Liver (tissue), 9 donors: ENCODE results near the gene SLMAP. TPM values are rescaled to one million over a fixed set of nuclear protein-coding genes. Genes with fewer than 3 reads are reported as not detected.

Source experiments
- DNase-seq: peaks from one replicate; pipeline ENCODE4 v3.0.0-alpha.2; 2017; ENCODE audit warnings: low spot score
- H3K27ac ChIP-seq, 2 donors: one replicate each; pipeline ENCODE4 v1.7.0; 2013; ENCODE audit warnings: inconsistent platforms in 2 of 2, low read length in 2 of 2, control low read depth in 1 of 2, low read depth in 1 of 2, mild to moderate bottlenecking in 1 of 2
- H3K27me3 ChIP-seq, 4 donors: one replicate each; pipeline versions ENCODE4 v1.6.1 to v1.7.0; 2013; ENCODE audit warnings: low read length in 3 of 4, inconsistent platforms in 1 of 4, mild to moderate bottlenecking in 1 of 4, moderate library complexity in 1 of 4; ENCODE audit not compliant: control insufficient read depth in 4 of 4, insufficient read depth in 4 of 4
- H3K36me3 ChIP-seq, 4 donors: one replicate each; pipeline versions ENCODE4 v1.6.1 to v1.7.0; 2013; ENCODE audit warnings: low read length in 3 of 4, mild to moderate bottlenecking in 3 of 4, low read depth in 1 of 4, moderate library complexity in 1 of 4; ENCODE audit not compliant: control insufficient read depth in 4 of 4, insufficient read depth in 3 of 4
- H3K4me1 ChIP-seq, 4 donors: one replicate each; pipeline versions ENCODE4 v1.6.1 to v1.7.0; 2013; ENCODE audit warnings: low read length in 3 of 4, mild to moderate bottlenecking in 3 of 4, moderate library complexity in 1 of 4; ENCODE audit not compliant: control insufficient read depth in 4 of 4, insufficient read depth in 4 of 4
- H3K4me3 ChIP-seq, 3 donors: one replicate each; pipeline versions ENCODE4 v1.6.1 to v1.7.0; 2013; ENCODE audit warnings: low read length in 3 of 3, control low read depth in 1 of 3, low read depth in 1 of 3, mild to moderate bottlenecking in 1 of 3
- H3K9ac ChIP-seq, 2 donors: one replicate each; pipeline ENCODE4 v1.7.0; 2013; ENCODE audit warnings: low read length in 2 of 2, mild to moderate bottlenecking in 2 of 2, moderate library complexity in 2 of 2, control low read depth in 1 of 2, low read depth in 1 of 2
- H3K9me3 ChIP-seq, 4 donors: one replicate each; pipeline versions ENCODE4 v1.6.1 to v1.7.0; 2013; ENCODE audit warnings: low read length in 3 of 4; ENCODE audit not compliant: control insufficient read depth in 4 of 4
- EGR1 ChIP-seq, 2 donors: IDR thresholded peaks; 2 replicates each; pipeline ENCODE4 v1.6.1; 2016 to 2018; ENCODE audit warnings: antibody characterized with exemption in 2 of 2, low read depth in 2 of 2
- FOXA1 ChIP-seq: IDR thresholded peaks from 2 replicates; pipeline ENCODE4 v1.6.1; 2016; ENCODE audit warnings: antibody characterized with exemption
- FOXA2 ChIP-seq: IDR thresholded peaks from 2 replicates; pipeline ENCODE4 v1.6.1; 2016; ENCODE audit warnings: antibody characterized with exemption
- GABPA ChIP-seq, 2 donors: IDR thresholded peaks in 1 of 2; conservative IDR thresholded peaks in 1 of 2; 2 replicates each; pipeline ENCODE4 v1.6.1; 2016; ENCODE audit warnings: antibody characterized with exemption in 2 of 2, mild to moderate bottlenecking in 1 of 2, moderate library complexity in 1 of 2
- HNF4A ChIP-seq, 2 donors: conservative IDR thresholded peaks; 2 replicates each; pipeline ENCODE4 v1.6.1; 2016; ENCODE audit warnings: antibody characterized with exemption in 2 of 2, mild to moderate bottlenecking in 2 of 2
- HNF4G ChIP-seq: IDR thresholded peaks from 2 replicates; pipeline ENCODE4 v1.6.1; 2016; ENCODE audit warnings: antibody characterized with exemption
- JUND ChIP-seq, 2 donors: IDR thresholded peaks; 2 replicates each; pipeline ENCODE4 v1.6.1; 2016; ENCODE audit warnings: antibody characterized with exemption in 2 of 2
- NR2F2 ChIP-seq: IDR thresholded peaks from 2 replicates; pipeline ENCODE4 v1.6.1; 2016; ENCODE audit warnings: antibody characterized with exemption
- RAD21 ChIP-seq, 2 donors: IDR thresholded peaks; 2 replicates each; pipeline ENCODE4 v1.6.1; 2016; ENCODE audit warnings: antibody characterized with exemption in 2 of 2, mild to moderate bottlenecking in 2 of 2
- REST ChIP-seq: IDR thresholded peaks from 2 replicates; pipeline ENCODE4 v1.6.1; 2016; ENCODE audit warnings: antibody characterized with exemption, mild to moderate bottlenecking
- RXRA ChIP-seq, 2 donors: IDR thresholded peaks; 2 replicates each; pipeline ENCODE4 v1.6.1; 2017 to 2018; ENCODE audit warnings: antibody characterized with exemption in 2 of 2, mild to moderate bottlenecking in 1 of 2
- SP1 ChIP-seq: IDR thresholded peaks from 2 replicates; pipeline ENCODE4 v1.6.1; 2018; ENCODE audit warnings: antibody characterized with exemption, mild to moderate bottlenecking
- TAF1 ChIP-seq: conservative IDR thresholded peaks from 2 replicates; pipeline ENCODE4 v1.6.1; 2016; ENCODE audit warnings: antibody characterized with exemption, mild to moderate bottlenecking
- YY1 ChIP-seq: IDR thresholded peaks from 2 replicates; pipeline ENCODE4 v1.6.1; 2016; ENCODE audit warnings: antibody characterized with exemption, mild to moderate bottlenecking
- polyA plus RNA-seq, 2 donors: library from polyadenylated mRNA; stranded (reverse) in 1 of 2; unstranded in 1 of 2; fragments of 200-250 nt in 1 of 2; fragments of >200 nt in 1 of 2; fragmentation: Nextera tagmentation in 1 of 2; extraction: Ambion mirVana in 1 of 2; gene quantifications; one replicate each; pipeline versions ENCODE4 v1.2.1 to v1.2.3, GENCODE V29; 2013 to 2015
- total RNA-seq, 2 donors: library from RNA; depleted of rRNA; stranded (reverse); fragments of >200 nt; gene quantifications; one replicate each; pipeline ENCODE4 v1.2.3, GENCODE V29; 2014
- TF ChIP-seq, protein P1 (sequence below): IDR thresholded peaks from 2 replicates; pipeline ENCODE4 v1.6.1; 2016; ENCODE audit warnings: antibody characterized with exemption
- TF ChIP-seq, protein P2 (sequence below): fragments of 150-350 bp; IDR thresholded peaks from 2 replicates; pipeline ENCODE4 v1.5.1; 2017; ENCODE audit warnings: improper control_type of control experiment, low read depth, low read length; ENCODE audit not compliant: missing input control
- TF ChIP-seq, protein P3 (sequence below): IDR thresholded peaks from 2 replicates; pipeline ENCODE4 v1.6.1; 2016; ENCODE audit warnings: antibody characterized with exemption
- TF ChIP-seq, protein P4 (sequence below): IDR thresholded peaks from 2 replicates; pipeline ENCODE4 v1.6.1; 2016; ENCODE audit warnings: antibody characterized with exemption
- donor health status: healthy.
- donor health status: healthy.
- donor health status: healthy.
- donor health status: healthy.
- donor health status: healthy.

The SLMAP gene
- total and polyA plus RNA-seq, 4 donors = 10.2 to 37.8 (median 19.4) TPM

GRCh38 chr3:57816471-57817095 is 60.5 kb downstream of the SLMAP start:
- Histone ChIP-seq H3K36me3 (no peaks in the 10 kb centered on the region), H3K4me1 (peaks cover 0 to 11% (median 7%) of the 10 kb centered on the region in 4 donors), H3K27ac (no peak overlapping the region), H3K9ac (no peak overlapping the region), H3K9me3 (no peaks in the 10 kb centered on the region), H3K4me3 (no peak overlapping the region), H3K27me3 (no peaks in the 10 kb centered on the region)
- no peak for DNase-seq
- TF ChIP-seq, protein P1, sequence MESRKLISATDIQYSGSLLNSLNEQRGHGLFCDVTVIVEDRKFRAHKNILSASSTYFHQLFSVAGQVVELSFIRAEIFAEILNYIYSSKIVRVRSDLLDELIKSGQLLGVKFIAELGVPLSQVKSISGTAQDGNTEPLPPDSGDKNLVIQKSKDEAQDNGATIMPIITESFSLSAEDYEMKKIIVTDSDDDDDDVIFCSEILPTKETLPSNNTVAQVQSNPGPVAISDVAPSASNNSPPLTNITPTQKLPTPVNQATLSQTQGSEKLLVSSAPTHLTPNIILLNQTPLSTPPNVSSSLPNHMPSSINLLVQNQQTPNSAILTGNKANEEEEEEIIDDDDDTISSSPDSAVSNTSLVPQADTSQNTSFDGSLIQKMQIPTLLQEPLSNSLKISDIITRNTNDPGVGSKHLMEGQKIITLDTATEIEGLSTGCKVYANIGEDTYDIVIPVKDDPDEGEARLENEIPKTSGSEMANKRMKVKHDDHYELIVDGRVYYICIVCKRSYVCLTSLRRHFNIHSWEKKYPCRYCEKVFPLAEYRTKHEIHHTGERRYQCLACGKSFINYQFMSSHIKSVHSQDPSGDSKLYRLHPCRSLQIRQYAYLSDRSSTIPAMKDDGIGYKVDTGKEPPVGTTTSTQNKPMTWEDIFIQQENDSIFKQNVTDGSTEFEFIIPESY = no peak

DNA sequence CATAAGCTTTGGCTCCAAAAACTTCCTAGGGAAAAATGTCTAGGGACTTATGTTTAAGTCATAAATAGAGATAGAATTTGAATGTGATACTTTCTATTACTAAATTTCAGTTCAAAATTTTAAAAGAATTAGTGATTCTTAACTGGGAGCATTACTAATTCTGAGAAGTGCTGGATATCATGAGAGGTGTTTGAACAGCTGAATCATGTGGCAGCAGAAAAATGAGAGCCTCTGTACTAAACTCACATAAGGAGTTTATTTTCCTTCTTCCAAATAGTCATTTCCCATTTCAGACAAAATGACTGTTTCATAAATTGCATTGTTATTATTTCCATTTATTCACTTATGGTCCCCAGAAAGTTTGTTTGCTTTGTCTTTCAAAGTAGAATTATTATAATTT is 62.7 kb downstream of the SLMAP start:
- no peak overlapping the region for H3K27ac ChIP-seq
- no peaks in the 10 kb centered on the region for H3K36me3 ChIP-seq
- H3K9ac ChIP-seq = no peak overlapping the region
- no peak overlapping the region for H3K4me3 ChIP-seq
- peaks cover 5 to 21% (median 9%) of the 10 kb centered on the region in 4 donors for H3K4me1 ChIP-seq
- no peaks in the 10 kb centered on the region for H3K27me3 ChIP-seq
- no peaks in the 10 kb centered on the region for H3K9me3 ChIP-seq
- no peak for DNase-seq
- no peak for TF ChIP-seq FOXA2
- no peak for TF ChIP-seq YY1
- TF ChIP-seq, protein P2, sequence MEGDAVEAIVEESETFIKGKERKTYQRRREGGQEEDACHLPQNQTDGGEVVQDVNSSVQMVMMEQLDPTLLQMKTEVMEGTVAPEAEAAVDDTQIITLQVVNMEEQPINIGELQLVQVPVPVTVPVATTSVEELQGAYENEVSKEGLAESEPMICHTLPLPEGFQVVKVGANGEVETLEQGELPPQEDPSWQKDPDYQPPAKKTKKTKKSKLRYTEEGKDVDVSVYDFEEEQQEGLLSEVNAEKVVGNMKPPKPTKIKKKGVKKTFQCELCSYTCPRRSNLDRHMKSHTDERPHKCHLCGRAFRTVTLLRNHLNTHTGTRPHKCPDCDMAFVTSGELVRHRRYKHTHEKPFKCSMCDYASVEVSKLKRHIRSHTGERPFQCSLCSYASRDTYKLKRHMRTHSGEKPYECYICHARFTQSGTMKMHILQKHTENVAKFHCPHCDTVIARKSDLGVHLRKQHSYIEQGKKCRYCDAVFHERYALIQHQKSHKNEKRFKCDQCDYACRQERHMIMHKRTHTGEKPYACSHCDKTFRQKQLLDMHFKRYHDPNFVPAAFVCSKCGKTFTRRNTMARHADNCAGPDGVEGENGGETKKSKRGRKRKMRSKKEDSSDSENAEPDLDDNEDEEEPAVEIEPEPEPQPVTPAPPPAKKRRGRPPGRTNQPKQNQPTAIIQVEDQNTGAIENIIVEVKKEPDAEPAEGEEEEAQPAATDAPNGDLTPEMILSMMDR = no peak
- no peak for TF ChIP-seq HNF4G
- TF ChIP-seq GABPA (IDR thresholded peaks at IDR 0.05 in 1 of 2, conservative IDR thresholded peaks at IDR 0.05 in 1 of 2) = no peak
- TF ChIP-seq FOXA1 = no peak
- TF ChIP-seq, protein P3, sequence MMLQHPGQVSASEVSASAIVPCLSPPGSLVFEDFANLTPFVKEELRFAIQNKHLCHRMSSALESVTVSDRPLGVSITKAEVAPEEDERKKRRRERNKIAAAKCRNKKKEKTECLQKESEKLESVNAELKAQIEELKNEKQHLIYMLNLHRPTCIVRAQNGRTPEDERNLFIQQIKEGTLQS = no peak
- TF ChIP-seq, protein P1 = no peak
- no peak for TF ChIP-seq HNF4A (conservative IDR thresholded peaks at IDR 0.05)
- TF ChIP-seq NR2F2 = no peak
- TF ChIP-seq SP1 = no peak
- TF ChIP-seq, protein P4, sequence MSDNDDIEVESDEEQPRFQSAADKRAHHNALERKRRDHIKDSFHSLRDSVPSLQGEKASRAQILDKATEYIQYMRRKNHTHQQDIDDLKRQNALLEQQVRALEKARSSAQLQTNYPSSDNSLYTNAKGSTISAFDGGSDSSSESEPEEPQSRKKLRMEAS = no peak
- no peak for TF ChIP-seq RAD21 (IDR thresholded peaks at IDR 0.05)
- no peak for TF ChIP-seq REST
- TF ChIP-seq EGR1 (IDR thresholded peaks at IDR 0.05; ENCODE audit: low read depth in 2 of 2) = no peak
- no peak for TF ChIP-seq RXRA (IDR thresholded peaks at IDR 0.05)
- TF ChIP-seq JUND (IDR thresholded peaks at IDR 0.05) = no peak
- no peak for TF ChIP-seq TAF1
